ENCODE measurements around the gene LINC01488.

The LINC01488 gene

GRCh38 chr11:69479591-69480271 is 1.7 kb upstream of the LINC01488 start:
- no peak for DNase-seq (ENCODE audit: low spot score)

DNA sequence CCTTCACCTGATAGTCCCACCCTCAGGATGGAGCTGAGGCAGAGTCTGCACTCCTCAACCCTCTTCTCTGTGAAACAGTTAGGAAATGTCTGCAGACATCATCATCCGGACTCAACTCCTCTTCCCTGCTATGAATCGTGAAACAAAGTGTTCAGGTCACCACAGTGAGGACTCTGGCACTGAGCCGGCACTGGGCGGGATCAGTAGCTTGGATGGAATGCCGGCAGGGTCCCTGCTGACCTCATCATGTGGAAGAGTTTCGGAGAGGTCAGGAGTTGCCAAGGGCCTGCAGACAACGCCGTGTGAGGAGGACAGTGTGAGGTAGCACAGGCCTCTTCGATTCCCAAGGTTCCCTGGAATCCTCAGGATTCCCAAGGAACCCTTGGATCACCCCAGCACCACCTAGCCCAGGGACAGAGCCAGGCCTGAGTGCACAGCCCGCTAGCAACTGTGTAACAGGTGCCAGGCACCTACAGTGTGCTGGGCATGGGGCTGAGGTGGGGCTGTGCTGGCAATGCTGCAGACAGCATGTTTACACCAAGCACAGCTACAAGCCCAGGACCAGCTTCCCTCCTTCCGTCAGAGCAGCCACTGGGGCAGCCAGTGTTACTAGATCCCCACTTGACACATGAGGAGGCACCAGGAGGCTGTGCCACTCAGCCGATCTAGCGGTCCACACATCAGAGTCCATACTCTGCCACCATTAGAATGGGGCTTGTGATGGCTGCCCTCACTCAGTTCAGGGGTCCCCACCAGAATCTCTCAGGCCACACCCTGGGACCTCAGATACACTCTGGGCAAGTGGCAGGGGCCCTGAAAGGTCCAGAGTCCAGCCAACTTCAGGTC is 693 bp upstream of the LINC01488 start:
- no peak for DNase-seq (ENCODE audit: low spot score)

DNA sequence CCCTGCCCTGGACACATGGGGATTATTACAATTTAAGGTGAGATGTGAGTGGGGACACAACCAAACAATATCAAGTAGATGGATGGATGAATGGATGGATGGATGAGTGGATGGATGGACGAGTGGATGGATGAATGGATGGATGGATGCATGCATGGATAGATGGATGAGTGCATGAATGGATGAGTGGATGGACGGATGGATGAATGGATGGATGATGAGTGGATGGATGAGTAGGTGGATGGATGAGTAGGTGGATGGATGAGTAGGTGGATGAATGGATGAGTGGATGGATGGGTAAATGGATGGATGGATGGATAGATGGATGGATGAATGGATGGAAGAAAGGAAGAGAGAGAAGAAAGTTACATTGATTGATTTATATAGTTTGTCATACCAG is 859 bp downstream of the LINC01488 start:
- DNase-seq (ENCODE audit: low spot score), result no peak

DNA sequence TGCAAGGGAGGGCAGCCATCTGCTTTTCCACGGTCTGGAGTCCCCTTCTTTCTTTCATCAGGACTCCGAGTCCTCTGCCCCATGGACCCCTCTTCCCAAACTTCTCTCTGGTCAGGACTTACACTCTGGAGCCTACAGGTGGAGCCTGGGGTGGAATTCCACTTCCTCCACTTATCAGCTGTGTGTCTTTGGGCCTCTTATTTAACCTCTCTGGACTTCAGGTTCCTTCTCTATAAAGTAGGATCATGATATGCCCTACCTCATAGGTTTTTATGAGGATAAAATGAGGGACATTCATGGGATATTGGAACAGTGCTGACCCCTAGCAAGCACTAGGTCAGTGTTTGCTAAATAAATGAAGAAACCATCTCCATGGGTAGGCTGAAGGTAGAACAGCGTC is 1.7 kb downstream of the LINC01488 start:
- no peak for DNase-seq (ENCODE audit: low spot score)

DNA sequence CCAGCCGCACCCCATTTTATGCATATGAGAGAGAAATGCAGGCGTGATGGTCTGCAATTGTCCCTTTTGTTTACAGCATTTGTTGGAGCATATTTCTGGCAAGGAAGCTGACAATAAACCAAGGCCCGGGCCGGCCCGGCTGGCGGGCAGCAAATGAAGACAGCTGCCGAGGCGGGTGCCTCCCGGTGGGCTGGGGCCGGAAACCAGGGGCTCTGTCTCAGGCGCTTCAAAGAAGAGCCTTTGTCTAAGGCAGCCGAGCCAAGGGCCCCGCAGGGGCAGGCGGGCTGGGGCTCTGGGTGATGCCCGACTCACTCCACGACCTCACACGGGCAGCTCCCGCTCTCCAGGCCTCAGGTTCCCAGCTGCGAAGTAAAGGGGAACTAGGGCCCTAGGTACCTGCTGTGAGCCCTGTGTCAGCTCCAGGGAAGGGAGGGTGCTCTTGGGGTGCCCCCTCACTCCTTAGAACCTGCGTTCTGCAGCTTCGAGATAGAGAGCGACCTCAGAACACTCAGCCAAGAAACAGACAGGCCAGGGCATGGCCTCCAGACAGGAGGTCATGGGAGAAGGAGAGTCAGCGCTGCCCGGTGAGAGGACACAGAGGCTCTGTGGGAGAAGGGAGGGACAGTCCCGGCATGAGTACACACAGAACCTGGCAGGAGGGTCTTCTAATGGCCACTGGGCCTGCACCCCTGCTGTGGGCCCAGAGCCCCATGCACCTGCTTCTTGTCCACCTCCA is 2.4 kb downstream of the LINC01488 start:
- no peak for DNase-seq (ENCODE audit: low spot score)

- DNase-seq (ENCODE audit: low spot score), result no peak
Observed at GRCh38 chr11:69484427-69485259, 3.2 kb downstream of the LINC01488 start.

DNA sequence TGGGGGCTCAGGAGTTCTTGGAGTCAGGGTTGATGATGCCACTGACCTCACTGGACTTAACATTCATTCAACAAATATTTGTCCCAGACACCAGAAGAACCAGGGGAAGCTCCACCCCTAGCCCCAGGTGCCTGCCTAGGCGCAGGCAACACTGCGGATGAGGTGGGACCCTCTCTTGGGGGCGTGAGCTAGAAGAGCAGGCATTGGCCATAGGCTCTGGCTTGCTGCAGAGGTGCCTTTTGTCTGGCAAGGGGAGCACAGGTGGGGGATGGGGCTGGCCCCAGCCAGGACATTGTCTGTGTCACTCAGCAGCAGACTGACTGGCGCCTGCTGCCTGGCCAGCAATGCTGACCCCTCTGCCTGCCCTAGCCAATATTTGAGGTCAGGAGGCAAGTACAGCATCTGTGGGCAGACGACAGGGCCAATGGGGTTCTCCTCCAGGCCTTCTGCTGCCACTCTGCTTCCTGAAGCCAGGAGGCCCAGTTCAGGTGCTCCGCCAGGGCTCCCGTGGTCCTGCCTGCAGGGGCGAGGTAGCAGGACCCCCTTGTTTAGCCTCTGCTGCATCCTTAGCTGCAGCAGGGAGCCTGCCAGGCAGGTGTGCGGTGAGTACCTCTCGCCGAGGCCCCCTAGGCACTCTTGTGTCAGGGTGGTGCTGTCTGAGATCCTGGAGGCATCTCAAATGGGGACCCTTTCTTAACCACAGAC is 4.0 kb downstream of the LINC01488 start:
- no peak for DNase-seq (ENCODE audit: low spot score)

- DNase-seq (ENCODE audit: low spot score), result no peak
Observed at GRCh38 chr11:69486056-69486772, 4.8 kb downstream of the LINC01488 start.

GRCh38 chr11:69486773-69487291 is 5.4 kb downstream of the LINC01488 start:
- no peak for DNase-seq (ENCODE audit: low spot score)

GRCh38 chr11:69487391-69487790 is 5.9 kb downstream of the LINC01488 start:
- no peak for DNase-seq (ENCODE audit: low spot score)

DNA sequence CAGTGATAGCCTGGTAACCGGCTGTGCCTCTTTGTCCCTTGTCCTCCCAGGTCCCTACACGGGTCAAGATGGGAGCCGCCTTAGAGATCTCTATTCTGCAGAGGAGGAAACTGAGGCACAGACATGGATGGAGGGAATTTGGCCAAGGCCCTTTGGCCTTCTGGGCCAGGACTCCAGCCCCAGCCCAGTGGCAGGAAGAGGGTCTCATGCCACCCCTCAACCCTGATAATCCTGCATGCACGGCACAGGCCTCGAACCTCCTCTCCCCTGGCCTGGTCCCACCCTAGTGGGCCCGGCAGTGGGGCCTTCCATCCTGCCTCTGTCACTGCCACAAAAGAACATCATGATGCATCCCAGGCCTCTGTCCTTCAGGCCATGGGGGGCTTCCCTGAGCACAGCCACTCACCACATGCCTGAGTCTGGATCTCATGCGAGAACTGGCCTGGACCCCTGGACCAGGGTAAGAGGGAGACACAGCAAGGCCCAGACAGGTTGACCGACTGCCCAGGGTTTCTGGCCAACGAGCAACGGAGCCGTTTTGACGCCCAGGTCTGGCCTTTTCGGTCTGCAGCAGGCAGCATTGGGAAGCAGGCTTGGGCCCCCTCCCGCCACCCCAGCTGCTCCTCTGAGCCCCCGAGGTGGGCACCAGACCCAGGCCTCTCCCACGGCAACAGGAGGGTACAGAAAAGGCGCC is 6.5 kb downstream of the LINC01488 start:
- no peak for DNase-seq (ENCODE audit: low spot score)

DNA sequence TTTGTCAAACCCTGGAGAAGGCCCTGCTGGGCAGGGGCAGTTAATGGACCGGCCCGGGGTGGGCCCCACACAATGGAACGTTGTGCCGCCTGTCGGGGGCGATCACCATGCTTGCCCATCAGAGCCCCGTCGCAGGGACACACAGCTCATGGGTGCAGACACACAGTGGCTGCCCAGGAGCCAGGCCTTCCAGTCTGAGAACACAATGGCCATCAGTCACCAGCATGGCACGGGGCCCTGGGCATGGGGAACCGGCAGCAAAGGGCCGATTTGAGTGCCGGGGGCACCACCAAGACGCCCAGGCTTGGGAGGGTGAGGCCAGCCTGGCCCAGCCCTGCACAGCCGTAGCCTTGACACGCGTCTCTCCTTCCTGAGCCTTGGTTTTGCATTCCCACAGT is 7.1 kb downstream of the LINC01488 start:
- DNase-seq (ENCODE audit: low spot score), result no peak

- no peak for DNase-seq (ENCODE audit: low spot score)
Observed at GRCh38 chr11:69489031-69489745, 7.7 kb downstream of the LINC01488 start.

- no peak for DNase-seq (ENCODE audit: low spot score)
Observed at GRCh38 chr11:69489746-69490365, 8.4 kb downstream of the LINC01488 start.

DNA sequence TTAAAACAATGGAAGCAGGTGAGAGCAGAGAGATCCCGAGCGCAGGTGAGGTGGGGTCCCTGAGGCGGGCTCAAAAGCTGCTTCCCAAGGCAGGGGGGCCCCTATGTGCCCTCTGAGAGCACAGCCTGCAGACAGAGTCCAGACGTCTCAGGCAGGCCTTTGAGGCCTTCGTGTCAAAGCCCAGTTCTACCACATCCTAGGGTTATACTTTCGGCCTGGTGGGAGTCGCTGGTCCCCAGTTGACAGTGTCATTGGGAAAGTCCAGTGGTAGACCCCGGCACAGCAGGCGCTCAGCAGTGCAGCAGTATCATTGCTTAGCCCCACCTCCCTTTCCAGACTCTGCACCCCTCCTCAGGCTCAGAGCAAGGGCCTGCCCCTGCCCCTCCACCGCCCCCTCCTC is 9.1 kb downstream of the LINC01488 start:
- DNase-seq (ENCODE audit: low spot score), result no peak

- DNase-seq (ENCODE audit: low spot score), result no peak
Observed at GRCh38 chr11:69491071-69492031, 9.9 kb downstream of the LINC01488 start.

DNA sequence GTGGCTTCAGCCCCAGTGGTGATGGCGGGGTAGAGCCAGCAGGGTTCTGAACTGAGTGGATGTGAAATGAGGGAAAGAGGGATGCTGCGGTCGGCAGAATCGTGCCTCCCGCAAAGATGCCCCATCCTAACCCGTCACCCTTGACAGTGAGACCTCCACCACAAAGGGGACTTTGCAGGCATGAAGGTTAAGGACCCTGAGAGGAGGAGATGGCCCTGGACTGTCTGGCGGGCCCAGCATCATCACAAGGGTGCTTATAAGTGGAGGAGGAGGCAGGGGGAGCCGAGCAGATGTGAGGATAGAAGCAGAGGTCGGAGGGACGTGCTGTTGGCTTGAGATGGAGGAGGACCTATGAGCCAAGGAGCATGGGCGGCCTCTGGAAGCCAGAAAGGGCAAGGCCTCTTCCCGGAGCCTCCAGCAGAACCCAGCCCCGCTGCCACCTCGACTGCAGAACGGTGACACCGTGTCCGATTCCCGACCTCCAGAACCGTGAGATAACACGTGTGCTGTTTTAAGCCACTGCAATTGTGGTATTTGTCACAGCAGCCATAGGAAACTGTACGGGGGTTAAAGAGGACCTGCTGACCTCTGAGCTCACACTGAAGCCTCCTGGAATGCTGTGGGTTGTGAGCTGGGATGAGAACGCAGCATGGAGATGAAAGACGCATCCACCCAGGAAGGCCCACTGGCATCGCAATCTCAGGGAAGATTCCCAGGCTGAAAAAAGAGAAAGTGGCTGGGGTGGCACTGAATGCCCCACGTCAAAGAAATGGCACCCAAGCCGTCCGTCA is 10.9 kb downstream of the LINC01488 start:
- no peak for DNase-seq (ENCODE audit: low spot score)
